Fibroblast of upper back skin (primary cell): ENCODE measurements around the gene OOSP4B.
"Not testable (repeated sequence)": the region's sequence is repeated elsewhere in the genome, so short reads cannot be mapped to it uniquely, and the experiment has no call there.

Source experiments
- DNase-seq: peaks from one replicate; pipeline ENCODE4 v3.0.0-alpha.2; 2013

Gene OOSP4B

GRCh38 chr11:60016881-60017280, at the start of gene OOSP4B:
OOSP4B (plus strand) TSS chr11:60017181.
- DNase-seq = no peak

GRCh38 chr11:59967677-59968394, 49.1 kb upstream of the OOSP4B start:
- no peak for DNase-seq

- no peak for DNase-seq
Observed at GRCh38 chr11:59968395-59968783, 48.6 kb upstream of the OOSP4B start.

GRCh38 chr11:59973097-59973496, 43.9 kb upstream of the OOSP4B start:
- no peak for DNase-seq

- DNase-seq = no peak
Observed at GRCh38 chr11:59981106-59981770, 35.7 kb upstream of the OOSP4B start.

GRCh38 chr11:59982037-59982436, 34.9 kb upstream of the OOSP4B start:
- DNase-seq = not testable (repeated sequence)

GRCh38 chr11:59983212-59983611, 33.8 kb upstream of the OOSP4B start:
- no peak for DNase-seq

- no peak for DNase-seq
Observed at GRCh38 chr11:59984368-59984767, 32.6 kb upstream of the OOSP4B start.

GRCh38 chr11:59990421-59990820, 26.6 kb upstream of the OOSP4B start:
- DNase-seq = no peak

GRCh38 chr11:59992425-59992824, 24.6 kb upstream of the OOSP4B start:
- DNase-seq = no peak

- no peak for DNase-seq
Observed at GRCh38 chr11:59997800-59998199, 19.2 kb upstream of the OOSP4B start.

GRCh38 chr11:59999691-60000090, 17.3 kb upstream of the OOSP4B start:
- no peak for DNase-seq

- no peak for DNase-seq
Observed at GRCh38 chr11:60003729-60004128, 13.3 kb upstream of the OOSP4B start.

GRCh38 chr11:60005360-60005759, 11.6 kb upstream of the OOSP4B start:
- DNase-seq = no peak

GRCh38 chr11:60018058-60018457, 1.1 kb downstream of the OOSP4B start:
- no peak for DNase-seq

GRCh38 chr11:60020376-60020775, 3.4 kb downstream of the OOSP4B start:
- not testable (repeated sequence) for DNase-seq

GRCh38 chr11:60029015-60029632, 12.1 kb downstream of the OOSP4B start:
- no peak for DNase-seq

GRCh38 chr11:60040109-60040508, 23.1 kb downstream of the OOSP4B start, which contains the start of gene OOSP2:
OOSP2 (plus strand) TSS chr11:60040409; CDS start chr11:60040460, 51 bp downstream.
- DNase-seq = no peak

GRCh38 chr11:60050422-60050821, 33.4 kb downstream of the OOSP4B start:
- not testable (repeated sequence) for DNase-seq

- DNase-seq = not testable (repeated sequence)
Observed at GRCh38 chr11:60050839-60051238, 33.9 kb downstream of the OOSP4B start.

GRCh38 chr11:60056349-60056969, 39.5 kb downstream of the OOSP4B start, which contains the start of gene MS4A3:
MS4A3 (plus strand) TSS chr11:60056665; CDS start chr11:60061161, 4,496 bp downstream.
- no peak for DNase-seq

- no peak for DNase-seq
Observed at GRCh38 chr11:60059052-60059451, 42.1 kb downstream of the OOSP4B start.

- no peak for DNase-seq
Observed at GRCh38 chr11:60059521-60060240, 42.7 kb downstream of the OOSP4B start.
